Measurements from ENCODE around the gene POU6F2.

GRCh38 chr7:39375047-39375873, 397.6 kb downstream of the POU6F2 start:
- no peak for TF ChIP-seq CTCF (conservative IDR thresholded peaks at IDR 0.05; ENCODE audit: low read depth in 2 of 2)
- no peak for TF ChIP-seq EZH2 (IDR thresholded peaks at IDR 0.05; ENCODE audit: low read depth, unreplicated experiment)
- TF ChIP-seq POLR2AphosphoS5 (IDR thresholded peaks at IDR 0.05; ENCODE audit: low read depth) = no peak
- no peak for TF ChIP-seq JUNB (IDR thresholded peaks at IDR 0.05; ENCODE audit: unreplicated experiment)
- TF ChIP-seq ZNF331 (CRISPR knock-in tag; IDR thresholded peaks at IDR 0.05; ENCODE audit: low read depth) = no peak
- TF ChIP-seq REST (IDR thresholded peaks at IDR 0.05; ENCODE audit: unreplicated experiment) = no peak

Data from GM23338 (cell line).